Endometrial microvascular endothelial cells (primary cell): Measurements from ENCODE around the gene NFATC2. TPM values are rescaled to one million over a fixed set of nuclear protein-coding genes. Genes with fewer than 3 reads are reported as not detected.
"Not testable (repeated sequence)": the region's sequence is repeated elsewhere in the genome, so short reads cannot be mapped to it uniquely, and the experiment has no call there.

Experiments
- in situ Hi-C: cut with HindIII; loops from 2 replicates; pipeline ENCODE4 v1.10.0; 2017; ENCODE audit warnings: low sequenced_read_pairs, low pct_unique_long_range_greater_than_20kb; ENCODE audit errors: inconsistent ontology term
- total RNA-seq: library from RNA; depleted of rRNA; stranded (reverse); fragments of >200 nt; gene quantifications from one replicate; pipeline ENCODE4 v1.2.3, GENCODE V29; 2015; ENCODE audit errors: inconsistent ontology term

The NFATC2 gene
- total RNA-seq, 1 donor from 2014 or later = 2.5 TPM

GRCh38 chr20:51486197-51487005 is 56.1 kb downstream of the NFATC2 start:
- in situ Hi-C loops = no loop called here

- in situ Hi-C loops = no loop called here
Measured at GRCh38 chr20:51484831-51485230, 57.7 kb downstream of the NFATC2 start.

GRCh38 chr20:51484141-51484815 is 58.2 kb downstream of the NFATC2 start:
- in situ Hi-C loops = no loop called here

- in situ Hi-C loops = no loop called here
Measured at GRCh38 chr20:51482836-51483473, 59.6 kb downstream of the NFATC2 start.

- in situ Hi-C loops = no loop called here
Measured at GRCh38 chr20:51481341-51481914, 61.1 kb downstream of the NFATC2 start.

GRCh38 chr20:51480507-51481270 is 61.8 kb downstream of the NFATC2 start:
- in situ Hi-C loops = no loop called here

- in situ Hi-C loops = not testable (repeated sequence)
Measured at GRCh38 chr20:51476106-51476505, 66.4 kb downstream of the NFATC2 start.

- in situ Hi-C loops = no loop called here
Measured at GRCh38 chr20:51473771-51474170, 68.7 kb downstream of the NFATC2 start.

GRCh38 chr20:51473256-51473655 is 69.3 kb downstream of the NFATC2 start:
- in situ Hi-C loops = no loop called here

- in situ Hi-C loops = no loop called here
Measured at GRCh38 chr20:51470907-51471411, 71.6 kb downstream of the NFATC2 start.

GRCh38 chr20:51470499-51470820 is 72.1 kb downstream of the NFATC2 start:
- in situ Hi-C loops = no loop called here

GRCh38 chr20:51469578-51470498 is 72.7 kb downstream of the NFATC2 start:
- in situ Hi-C loops = no loop called here

GRCh38 chr20:51469046-51469445 is 73.5 kb downstream of the NFATC2 start:
- in situ Hi-C loops = no loop called here

- in situ Hi-C loops = no loop called here
Measured at GRCh38 chr20:51468636-51469035, 73.9 kb downstream of the NFATC2 start.

- in situ Hi-C loops = no loop called here
Measured at GRCh38 chr20:51467956-51468626, 74.4 kb downstream of the NFATC2 start.

- in situ Hi-C loops = no loop called here
Measured at GRCh38 chr20:51463998-51464397, 78.5 kb downstream of the NFATC2 start.

- in situ Hi-C loops = no loop called here
Measured at GRCh38 chr20:51463560-51463959, 79.0 kb downstream of the NFATC2 start.
